H1 (cell line): ENCODE results near the gene FGF2. TPM values are rescaled to one million over a fixed set of nuclear protein-coding genes. Genes with fewer than 3 reads are reported as not detected.

Source experiments
- ASH2L ChIP-seq: fragments of 200-600, 300-600 bp; sonication (generic); IDR thresholded peaks from one replicate; pipeline ENCODE4 v1.7.1; 2017; ENCODE audit warnings: low read length
- BACH1 ChIP-seq: IDR thresholded peaks from 2 replicates; pipeline ENCODE4 v1.6.1; 2012; ENCODE audit warnings: low read length, improper control_type of control experiment
- CBX8 ChIP-seq: fragments of 300-800, 300-1000 bp; sonication (generic); IDR thresholded peaks from 2 replicates; pipeline ENCODE4 v1.7.1; 2016; ENCODE audit warnings: low read depth, low read length, borderline replicate concordance
- CHD1 ChIP-seq: IDR thresholded peaks from 2 replicates; pipeline ENCODE4 v1.6.1; 2012; ENCODE audit warnings: low read depth, low read length, improper control_type of control experiment
- CHD2 ChIP-seq: IDR thresholded peaks from 2 replicates; pipeline ENCODE4 v1.6.1; 2012; ENCODE audit warnings: low read length, improper control_type of control experiment
- CREB1 ChIP-seq: IDR thresholded peaks from 2 replicates; pipeline ENCODE4 v1.6.1; 2012; ENCODE audit warnings: inconsistent platforms
- CTBP2 ChIP-seq: IDR thresholded peaks from 2 replicates; pipeline ENCODE4 v1.7.0; 2011; ENCODE audit warnings: borderline replicate concordance, mild to moderate bottlenecking, moderate library complexity, mixed read lengths, low read length; ENCODE audit not compliant: insufficient read depth, insufficient read length
- JUND ChIP-seq: IDR thresholded peaks from 2 replicates; pipeline ENCODE4 v1.6.1; 2011; ENCODE audit warnings: mild to moderate bottlenecking, improper control_type of control experiment, low read length
- RXRA ChIP-seq: IDR thresholded peaks from 2 replicates; pipeline ENCODE4 v1.6.1; 2011; ENCODE audit warnings: low read depth, mild to moderate bottlenecking, low read length, moderate library complexity; ENCODE audit not compliant: insufficient read depth
- SUZ12 ChIP-seq: fragments of 200-600 bp; sonication (generic); IDR thresholded peaks from 2 replicates; pipeline ENCODE4 v1.6.1; 2012; ENCODE audit warnings: mild to moderate bottlenecking, inconsistent platforms, low read length, moderate library complexity, mixed read lengths
- polyA plus RNA-seq, 7 experiments: library from polyadenylated mRNA; depleted of rRNA in 3 of 7; stranded (reverse) in 5 of 7; unstranded in 2 of 7; fragments of >200 nt in 5 of 7; fragments of 200-250 nt in 2 of 7; gene quantifications; 1 replicate in 5 of 7; 2 replicates in 1 of 7; 4 replicates in 1 of 7; pipeline versions ENCODE4 v1.2.1 to v1.2.3, GENCODE V29; 2011 to 2013; ENCODE audit warnings: missing spikeins in 2 of 7, mixed read lengths in 2 of 7
- total RNA-seq: library from RNA; stranded (reverse); fragmentation: NEBNext Ultra II Directional; extraction: Animal tissue kit (Norgen Biotek cat#: 25700); gene quantifications from 2 replicates; pipeline ENCODE4 v1.2.1, GENCODE V29; 2021
- TF ChIP-seq, protein P1 (sequence below): fragments of 300-600 bp; sonication (generic); IDR thresholded peaks from 2 replicates; pipeline ENCODE4 v1.7.1; 2012; ENCODE audit warnings: low read length, moderate library complexity, mild to moderate bottlenecking, inconsistent platforms; ENCODE audit not compliant: insufficient replicate concordance

Gene FGF2
- total and polyA plus RNA-seq, 2 of the 8 experiments (the other 6 are each of a cell fraction or from before 2014, with no cell fraction given) = 23.4 to 145 TPM

GRCh38 chr4:122922877-122923511 lies 96.4 kb downstream of the FGF2 start (continued):
- TF ChIP-seq, protein P1, sequence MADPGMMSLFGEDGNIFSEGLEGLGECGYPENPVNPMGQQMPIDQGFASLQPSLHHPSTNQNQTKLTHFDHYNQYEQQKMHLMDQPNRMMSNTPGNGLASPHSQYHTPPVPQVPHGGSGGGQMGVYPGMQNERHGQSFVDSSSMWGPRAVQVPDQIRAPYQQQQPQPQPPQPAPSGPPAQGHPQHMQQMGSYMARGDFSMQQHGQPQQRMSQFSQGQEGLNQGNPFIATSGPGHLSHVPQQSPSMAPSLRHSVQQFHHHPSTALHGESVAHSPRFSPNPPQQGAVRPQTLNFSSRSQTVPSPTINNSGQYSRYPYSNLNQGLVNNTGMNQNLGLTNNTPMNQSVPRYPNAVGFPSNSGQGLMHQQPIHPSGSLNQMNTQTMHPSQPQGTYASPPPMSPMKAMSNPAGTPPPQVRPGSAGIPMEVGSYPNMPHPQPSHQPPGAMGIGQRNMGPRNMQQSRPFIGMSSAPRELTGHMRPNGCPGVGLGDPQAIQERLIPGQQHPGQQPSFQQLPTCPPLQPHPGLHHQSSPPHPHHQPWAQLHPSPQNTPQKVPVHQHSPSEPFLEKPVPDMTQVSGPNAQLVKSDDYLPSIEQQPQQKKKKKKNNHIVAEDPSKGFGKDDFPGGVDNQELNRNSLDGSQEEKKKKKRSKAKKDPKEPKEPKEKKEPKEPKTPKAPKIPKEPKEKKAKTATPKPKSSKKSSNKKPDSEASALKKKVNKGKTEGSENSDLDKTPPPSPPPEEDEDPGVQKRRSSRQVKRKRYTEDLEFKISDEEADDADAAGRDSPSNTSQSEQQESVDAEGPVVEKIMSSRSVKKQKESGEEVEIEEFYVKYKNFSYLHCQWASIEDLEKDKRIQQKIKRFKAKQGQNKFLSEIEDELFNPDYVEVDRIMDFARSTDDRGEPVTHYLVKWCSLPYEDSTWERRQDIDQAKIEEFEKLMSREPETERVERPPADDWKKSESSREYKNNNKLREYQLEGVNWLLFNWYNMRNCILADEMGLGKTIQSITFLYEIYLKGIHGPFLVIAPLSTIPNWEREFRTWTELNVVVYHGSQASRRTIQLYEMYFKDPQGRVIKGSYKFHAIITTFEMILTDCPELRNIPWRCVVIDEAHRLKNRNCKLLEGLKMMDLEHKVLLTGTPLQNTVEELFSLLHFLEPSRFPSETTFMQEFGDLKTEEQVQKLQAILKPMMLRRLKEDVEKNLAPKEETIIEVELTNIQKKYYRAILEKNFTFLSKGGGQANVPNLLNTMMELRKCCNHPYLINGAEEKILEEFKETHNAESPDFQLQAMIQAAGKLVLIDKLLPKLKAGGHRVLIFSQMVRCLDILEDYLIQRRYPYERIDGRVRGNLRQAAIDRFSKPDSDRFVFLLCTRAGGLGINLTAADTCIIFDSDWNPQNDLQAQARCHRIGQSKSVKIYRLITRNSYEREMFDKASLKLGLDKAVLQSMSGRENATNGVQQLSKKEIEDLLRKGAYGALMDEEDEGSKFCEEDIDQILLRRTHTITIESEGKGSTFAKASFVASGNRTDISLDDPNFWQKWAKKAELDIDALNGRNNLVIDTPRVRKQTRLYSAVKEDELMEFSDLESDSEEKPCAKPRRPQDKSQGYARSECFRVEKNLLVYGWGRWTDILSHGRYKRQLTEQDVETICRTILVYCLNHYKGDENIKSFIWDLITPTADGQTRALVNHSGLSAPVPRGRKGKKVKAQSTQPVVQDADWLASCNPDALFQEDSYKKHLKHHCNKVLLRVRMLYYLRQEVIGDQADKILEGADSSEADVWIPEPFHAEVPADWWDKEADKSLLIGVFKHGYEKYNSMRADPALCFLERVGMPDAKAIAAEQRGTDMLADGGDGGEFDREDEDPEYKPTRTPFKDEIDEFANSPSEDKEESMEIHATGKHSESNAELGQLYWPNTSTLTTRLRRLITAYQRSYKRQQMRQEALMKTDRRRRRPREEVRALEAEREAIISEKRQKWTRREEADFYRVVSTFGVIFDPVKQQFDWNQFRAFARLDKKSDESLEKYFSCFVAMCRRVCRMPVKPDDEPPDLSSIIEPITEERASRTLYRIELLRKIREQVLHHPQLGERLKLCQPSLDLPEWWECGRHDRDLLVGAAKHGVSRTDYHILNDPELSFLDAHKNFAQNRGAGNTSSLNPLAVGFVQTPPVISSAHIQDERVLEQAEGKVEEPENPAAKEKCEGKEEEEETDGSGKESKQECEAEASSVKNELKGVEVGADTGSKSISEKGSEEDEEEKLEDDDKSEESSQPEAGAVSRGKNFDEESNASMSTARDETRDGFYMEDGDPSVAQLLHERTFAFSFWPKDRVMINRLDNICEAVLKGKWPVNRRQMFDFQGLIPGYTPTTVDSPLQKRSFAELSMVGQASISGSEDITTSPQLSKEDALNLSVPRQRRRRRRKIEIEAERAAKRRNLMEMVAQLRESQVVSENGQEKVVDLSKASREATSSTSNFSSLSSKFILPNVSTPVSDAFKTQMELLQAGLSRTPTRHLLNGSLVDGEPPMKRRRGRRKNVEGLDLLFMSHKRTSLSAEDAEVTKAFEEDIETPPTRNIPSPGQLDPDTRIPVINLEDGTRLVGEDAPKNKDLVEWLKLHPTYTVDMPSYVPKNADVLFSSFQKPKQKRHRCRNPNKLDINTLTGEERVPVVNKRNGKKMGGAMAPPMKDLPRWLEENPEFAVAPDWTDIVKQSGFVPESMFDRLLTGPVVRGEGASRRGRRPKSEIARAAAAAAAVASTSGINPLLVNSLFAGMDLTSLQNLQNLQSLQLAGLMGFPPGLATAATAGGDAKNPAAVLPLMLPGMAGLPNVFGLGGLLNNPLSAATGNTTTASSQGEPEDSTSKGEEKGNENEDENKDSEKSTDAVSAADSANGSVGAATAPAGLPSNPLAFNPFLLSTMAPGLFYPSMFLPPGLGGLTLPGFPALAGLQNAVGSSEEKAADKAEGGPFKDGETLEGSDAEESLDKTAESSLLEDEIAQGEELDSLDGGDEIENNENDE = peak; percentile 100
- TF ChIP-seq ASH2L (peak; percentile 55), CBX8 (no peak), BACH1 (no peak; the same call in 1 of the 2 replicates), CREB1 (peak; percentile 49; the same call in 1 of the 2 replicates), RXRA (no peak), CTBP2 (no peak), SUZ12 (no peak), CHD2 (peak; percentile 63), JUND (no peak), CHD1 (no peak)
